Omental fat pad (tissue), 4 donors: ENCODE results near the gene OR7A10. TPM values are rescaled to one million over a fixed set of nuclear protein-coding genes. Genes with fewer than 3 reads are reported as not detected.
"Not testable (repeated sequence)": the region's sequence is repeated elsewhere in the genome, so short reads cannot be mapped to it uniquely, and the experiment has no call there.

Experiments used
- ATAC-seq: fragments of 150-250 bp; one replicate; pipeline ENCODE4 v1.9.1; 2016; ENCODE audit warnings: mild to moderate bottlenecking, moderate library complexity; ENCODE audit not compliant: low FRiP score
- DNase-seq: peaks from one replicate; pipeline ENCODE4 v3.0.0-alpha.2; 2019; ENCODE audit warnings: low spot score
- small RNA-seq: library from RNA; depleted of rRNA; stranded (forward); fragments of <200 nt; gene quantifications from one replicate; pipeline ENCODE3, GENCODE V24; 2016
- total RNA-seq, 4 donors: library from RNA; depleted of rRNA; stranded (reverse); fragments of >200 nt; gene quantifications; one replicate each; pipeline ENCODE4 v1.1.0, GENCODE V29; 2016
- TF ChIP-seq, protein P1 (sequence below), 3 donors: fragments of 450-650 bp; IDR thresholded peaks; one replicate each; pipeline ENCODE4 v1.5.1; 2016 to 2017; ENCODE audit warnings: antibody characterized with exemption in 3 of 3, mild to moderate bottlenecking in 3 of 3, moderate library complexity in 2 of 3

Gene OR7A10
- total RNA-seq, 4 donors from 2014 or later = not detected

DNA sequence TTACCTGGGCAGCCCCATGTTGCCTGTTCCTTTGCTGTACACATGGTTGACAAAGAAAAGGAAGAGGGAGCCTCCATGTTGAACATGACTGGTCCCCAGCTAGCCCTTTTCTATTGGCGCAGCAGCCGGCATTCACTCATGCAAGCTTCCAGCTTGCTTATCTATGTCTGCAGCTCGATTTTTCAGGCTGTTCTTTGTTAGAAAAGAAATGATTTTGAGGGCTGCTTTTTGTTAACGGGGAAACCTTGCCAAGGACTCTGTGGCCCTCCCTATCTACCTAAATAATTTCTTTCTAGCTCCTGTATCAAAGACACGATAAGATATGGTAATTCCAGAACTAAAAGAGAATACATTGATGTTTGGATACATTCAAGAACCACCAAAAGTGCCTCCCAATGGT lies 50.0 kb downstream of the OR7A10 start:
- no peak for ATAC-seq
- TF ChIP-seq, protein P1, sequence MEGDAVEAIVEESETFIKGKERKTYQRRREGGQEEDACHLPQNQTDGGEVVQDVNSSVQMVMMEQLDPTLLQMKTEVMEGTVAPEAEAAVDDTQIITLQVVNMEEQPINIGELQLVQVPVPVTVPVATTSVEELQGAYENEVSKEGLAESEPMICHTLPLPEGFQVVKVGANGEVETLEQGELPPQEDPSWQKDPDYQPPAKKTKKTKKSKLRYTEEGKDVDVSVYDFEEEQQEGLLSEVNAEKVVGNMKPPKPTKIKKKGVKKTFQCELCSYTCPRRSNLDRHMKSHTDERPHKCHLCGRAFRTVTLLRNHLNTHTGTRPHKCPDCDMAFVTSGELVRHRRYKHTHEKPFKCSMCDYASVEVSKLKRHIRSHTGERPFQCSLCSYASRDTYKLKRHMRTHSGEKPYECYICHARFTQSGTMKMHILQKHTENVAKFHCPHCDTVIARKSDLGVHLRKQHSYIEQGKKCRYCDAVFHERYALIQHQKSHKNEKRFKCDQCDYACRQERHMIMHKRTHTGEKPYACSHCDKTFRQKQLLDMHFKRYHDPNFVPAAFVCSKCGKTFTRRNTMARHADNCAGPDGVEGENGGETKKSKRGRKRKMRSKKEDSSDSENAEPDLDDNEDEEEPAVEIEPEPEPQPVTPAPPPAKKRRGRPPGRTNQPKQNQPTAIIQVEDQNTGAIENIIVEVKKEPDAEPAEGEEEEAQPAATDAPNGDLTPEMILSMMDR (IDR thresholded peaks at IDR 0.05) = no peak

DNA sequence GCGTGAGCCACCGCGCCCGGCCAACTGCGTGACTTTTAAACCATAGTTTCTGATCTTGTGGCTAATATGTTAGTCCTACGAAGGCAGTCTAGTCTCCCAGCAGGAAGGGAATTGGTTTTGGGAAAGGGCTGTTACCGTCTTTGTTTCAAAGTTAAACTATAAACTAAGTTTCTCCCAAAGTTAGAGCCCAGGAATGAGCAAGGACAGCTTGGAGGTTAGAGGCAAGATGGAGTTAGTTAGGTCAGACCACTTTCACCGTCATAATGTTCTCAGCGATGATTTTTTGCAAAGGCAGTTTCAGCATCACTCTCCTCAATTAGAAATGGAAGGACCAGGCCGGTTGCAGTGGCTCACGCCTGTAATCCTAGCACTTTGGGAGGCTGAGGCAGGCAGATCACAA lies 52.7 kb downstream of the OR7A10 start:
- DNase-seq = no peak

More for the DNA sequence above, 50.0 kb downstream of the OR7A10 start:
- no peak for DNase-seq

DNA sequence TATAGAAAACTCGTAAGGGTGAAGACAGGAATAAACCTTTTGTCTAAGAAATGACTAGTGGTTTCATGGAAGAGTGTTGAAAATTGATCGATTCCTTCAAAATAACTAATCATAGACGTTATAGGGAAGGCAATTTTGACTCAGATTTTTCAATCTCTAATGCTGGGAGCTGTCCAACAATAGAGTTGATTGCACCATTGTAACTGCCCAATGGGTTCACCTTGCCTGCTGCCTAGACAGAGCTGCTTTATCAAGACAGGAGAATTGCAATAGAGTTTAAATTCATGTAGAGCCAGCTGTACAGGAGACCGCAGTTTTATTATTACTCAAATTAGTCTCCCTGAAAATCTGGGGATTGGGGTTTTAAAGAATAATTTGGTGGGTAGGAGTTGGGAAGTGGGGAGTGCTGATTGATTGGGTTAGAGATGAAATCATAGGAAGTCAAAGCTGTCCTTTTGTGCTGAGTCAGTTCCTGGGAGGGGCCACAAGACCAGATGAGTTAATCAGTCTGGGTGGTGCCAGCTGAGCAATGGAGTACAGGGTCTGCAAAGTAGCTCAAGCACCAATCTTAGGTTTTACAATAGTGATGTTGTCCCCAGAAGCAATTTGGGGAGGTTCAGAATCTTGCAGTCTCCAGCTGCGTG lies 53.5 kb downstream of the OR7A10 start:
- DNase-seq = no peak
- no peak for ATAC-seq

More for the DNA sequence above, 52.7 kb downstream of the OR7A10 start:
- no peak for ATAC-seq
- TF ChIP-seq, protein P1 (IDR thresholded peaks at IDR 0.05) = no peak

DNA sequence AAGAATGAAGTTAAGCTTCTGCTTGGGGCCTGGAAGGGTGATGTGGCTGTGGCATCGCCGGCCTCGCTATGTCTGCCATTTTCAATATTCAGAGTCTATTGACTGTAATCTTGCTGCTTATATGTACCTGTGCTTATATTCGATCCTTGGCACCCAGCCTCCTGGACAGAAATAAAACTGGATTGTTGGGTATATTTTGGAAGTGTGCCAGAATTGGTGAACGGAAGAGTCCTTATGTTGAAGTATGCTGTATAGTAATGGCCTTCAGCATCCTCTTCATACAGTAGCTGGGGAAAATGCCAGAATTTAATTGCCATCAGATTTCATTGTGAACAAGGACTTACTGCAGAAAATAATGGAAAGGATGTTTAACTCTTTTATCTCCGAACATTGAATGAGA lies 56.5 kb downstream of the OR7A10 start:
- ATAC-seq, DNase-seq: not testable (repeated sequence)

More for the DNA sequence above, 53.5 kb downstream of the OR7A10 start:
- TF ChIP-seq, protein P1 (IDR thresholded peaks at IDR 0.05) = no peak

Small RNAs within 50 kb of the gene (small RNA-seq; reads per million reads assigned to genes)
- gene AC005255.1 (0.39 reads per million), gene OR7A18P (not detected)

Other genes with a start within 250 kb of the OR7A10 start
- 1 to 10 TPM in 1 of 4 donors, under 1 TPM in 1, not detected in 2; 0.24 to 7.1 TPM for gene ADGRE3, start 174.1 kb downstream of the OR7A10 start, total RNA-seq
- 10 to 100 TPM; 13.0 to 35.2 (median 25.0) TPM for gene ZNF333, start 158.9 kb downstream of the OR7A10 start, total RNA-seq
- gene ADGRE2, start 70.4 kb downstream of the OR7A10 start, total RNA-seq = 10 to 100 TPM in 2 of 4 donors, 1 to 10 TPM in 2; 1.9 to 35.2 (median 12.6) TPM
- not detected for gene OR7A5, start 13.7 kb downstream of the OR7A10 start, total RNA-seq
- gene OR7C1, start 13.7 kb downstream of the OR7A10 start, total RNA-seq = not detected
- gene OR7A17, start 37.2 kb upstream of the OR7A10 start, total RNA-seq = not detected
- gene OR7C2, start 92.6 kb upstream of the OR7A10 start, total RNA-seq = not detected
- not detected for gene SLC1A6, start 130.9 kb upstream of the OR7A10 start, total RNA-seq
- gene CASP14, start 200.6 kb upstream of the OR7A10 start, total RNA-seq = not detected
- gene OR1I1, start 233.3 kb upstream of the OR7A10 start, total RNA-seq = not detected